MG63 (cell line): ENCODE data around the gene MAP2K2. TPM values are rescaled to one million over a fixed set of nuclear protein-coding genes. Genes with fewer than 3 reads are reported as not detected.

Source experiments
- DNase-seq: peaks from one replicate; pipeline ENCODE4 v3.0.0-alpha.2; 2020
- H3K27me3 ChIP-seq: fragments of 250-450 bp; sonication (Bioruptor Pico); 2 replicates; pipeline ENCODE4 v1.5.1; 2020; ENCODE audit warnings: mild to moderate bottlenecking, moderate library complexity
- H3K36me3 ChIP-seq: fragments of 250-450 bp; sonication (Bioruptor Pico); 2 replicates; pipeline ENCODE4 v1.5.1; 2020; ENCODE audit warnings: mild to moderate bottlenecking, moderate library complexity
- H3K4me3 ChIP-seq: fragments of 250-450 bp; sonication (Bioruptor Pico); 2 replicates; pipeline ENCODE4 v1.5.1; 2020; ENCODE audit warnings: mild to moderate bottlenecking, moderate library complexity
- H3K9me3 ChIP-seq: fragments of 250-450 bp; sonication (Bioruptor Pico); 2 replicates; pipeline ENCODE4 v1.5.1; 2020; ENCODE audit warnings: mild to moderate bottlenecking, moderate library complexity
- total RNA-seq: library from RNA; depleted of rRNA; stranded (reverse); fragments of >200 nt; shearing (Covaris generic); gene quantifications from 2 replicates; pipeline ENCODE4 v1.2.3, GENCODE V29; 2014; ENCODE audit warnings: low replicate concordance

The MAP2K2 gene
- total RNA-seq, 1 experiment from 2014 or later: 216 TPM

DNA sequence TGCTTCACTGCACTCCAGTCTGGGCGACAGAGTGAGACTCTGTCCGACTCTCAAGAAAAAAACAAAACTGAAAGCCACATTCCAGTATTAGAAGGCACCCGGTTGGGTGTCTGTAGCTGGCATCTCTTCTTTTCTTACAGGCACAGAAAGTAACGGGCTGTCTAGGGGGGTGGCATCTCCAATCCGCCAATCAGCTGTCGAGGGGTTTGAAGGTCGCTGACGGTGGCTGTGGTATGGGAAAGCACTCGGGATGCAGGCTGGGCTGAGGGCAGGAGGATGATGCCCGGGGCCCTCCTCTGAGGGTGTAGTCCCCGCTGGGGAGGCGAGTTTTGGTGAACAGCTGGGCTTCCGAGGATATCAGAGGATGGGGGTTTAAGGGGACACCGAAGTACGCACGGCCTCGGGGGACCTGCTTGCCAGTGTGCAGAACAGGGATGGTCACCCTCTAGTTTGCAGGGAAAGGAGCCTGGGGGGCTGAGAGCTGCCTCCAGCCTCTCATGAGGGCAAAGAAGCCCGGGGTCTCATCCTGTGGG lies 30.2 kb downstream of the MAP2K2 start:
- Histone ChIP-seq H3K36me3 (no peaks in the 10 kb centered on the region; the same call in 1 of the 2 replicates), H3K9me3 (no peaks in the 10 kb centered on the region), H3K4me3 (no peak overlapping the region), H3K27me3 (no peaks in the 10 kb centered on the region)
- no peak for DNase-seq

DNA sequence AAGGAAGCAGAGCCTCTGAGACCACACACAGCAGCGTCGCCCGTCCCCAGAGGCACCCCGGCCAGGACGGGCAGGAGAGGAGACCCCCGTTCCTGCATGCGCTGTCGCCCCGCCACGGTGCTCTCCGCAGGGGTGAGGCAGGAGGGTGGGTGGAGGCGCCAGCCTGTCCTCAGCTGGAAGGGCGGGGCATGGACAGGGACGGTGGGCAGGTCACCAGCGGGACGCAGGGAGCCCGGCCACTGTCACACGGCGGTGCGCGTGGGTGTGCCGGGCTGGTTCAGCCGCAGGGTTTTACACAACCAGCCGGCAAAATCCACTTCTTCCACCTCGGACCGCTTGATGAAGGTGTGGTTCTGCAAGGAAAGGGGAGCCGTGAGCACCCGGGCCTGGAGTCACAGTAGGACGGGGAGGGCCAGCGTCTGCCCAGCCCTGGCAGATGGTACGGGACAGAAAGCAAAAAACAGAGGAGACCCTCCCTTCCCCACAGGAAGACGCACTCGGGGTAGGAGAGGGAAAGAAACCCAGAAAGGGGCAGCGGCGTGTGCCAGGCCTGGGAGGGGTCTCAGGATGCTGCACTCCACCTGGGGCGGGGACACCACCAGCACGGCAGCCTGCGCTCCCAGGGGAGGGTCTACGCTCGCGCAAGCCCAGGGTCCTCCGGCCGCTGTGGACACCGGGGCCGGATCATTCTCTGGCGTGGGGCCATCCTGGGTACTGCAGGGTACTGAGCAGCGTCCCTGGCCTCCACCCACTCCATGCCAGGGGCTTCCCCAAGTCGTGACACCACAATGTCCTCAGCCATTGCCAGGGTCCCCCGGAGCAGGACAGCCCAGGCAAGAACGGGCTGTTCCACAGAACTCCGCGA lies 33.3 kb downstream of the MAP2K2 start:
- Histone ChIP-seq H3K4me3 (no peak overlapping the region), H3K36me3 (no peaks in the 10 kb centered on the region), H3K27me3 (no peaks in the 10 kb centered on the region), H3K9me3 (no peaks in the 10 kb centered on the region)
- no peak for DNase-seq

DNA sequence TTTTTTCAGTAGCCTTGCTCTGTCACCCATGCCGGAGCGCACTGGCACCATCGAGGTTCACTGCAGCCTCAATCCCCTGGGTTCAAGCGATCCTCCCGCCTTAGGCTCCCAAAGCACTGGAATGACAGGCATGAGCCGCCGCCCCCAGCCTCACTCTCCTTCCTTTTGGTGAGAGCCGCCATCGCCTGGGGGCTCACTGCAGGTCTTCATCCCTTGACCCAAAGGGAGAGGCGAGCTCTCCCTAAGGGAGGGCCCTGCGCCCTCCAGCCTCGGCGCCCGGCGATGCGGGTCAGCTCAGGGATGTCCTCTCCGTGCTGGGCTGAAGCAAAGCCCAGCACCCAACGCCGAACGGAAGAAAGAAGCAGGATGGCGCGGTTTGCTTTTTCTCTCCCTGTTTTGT lies 34.0 kb downstream of the MAP2K2 start:
- Histone ChIP-seq H3K9me3 (no peaks in the 10 kb centered on the region), H3K4me3 (no peak overlapping the region), H3K27me3 (no peaks in the 10 kb centered on the region), H3K36me3 (no peaks in the 10 kb centered on the region)
- no peak for DNase-seq

DNA sequence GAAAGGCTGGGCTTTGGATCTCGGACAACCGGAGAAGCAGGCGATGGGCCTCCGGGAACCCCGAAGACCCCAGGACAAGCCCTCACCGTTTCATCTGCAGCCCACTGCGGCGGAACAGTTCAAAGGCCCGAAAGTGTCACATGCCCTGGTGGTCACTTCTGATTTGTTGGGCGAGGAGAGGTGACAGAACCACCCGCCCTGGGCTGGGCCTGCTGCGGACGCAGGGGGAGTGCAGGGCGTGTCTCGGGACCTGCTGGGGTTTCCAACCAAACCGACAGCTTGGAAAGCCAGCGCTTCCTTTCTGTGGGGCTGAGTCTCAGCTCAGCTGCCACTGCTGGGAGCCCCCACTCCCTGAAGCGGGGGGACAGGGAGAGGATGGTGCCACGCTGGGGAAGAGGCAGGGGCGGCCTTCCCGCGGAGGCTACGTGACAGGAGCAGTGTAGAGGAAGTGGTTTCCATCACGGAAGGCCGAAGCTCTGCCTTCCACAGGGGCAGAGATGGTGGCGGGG lies 34.5 kb downstream of the MAP2K2 start:
- no peak overlapping the region for H3K4me3 ChIP-seq
- no peaks in the 10 kb centered on the region for H3K9me3 ChIP-seq
- H3K27me3 ChIP-seq: no peaks in the 10 kb centered on the region
- DNase-seq: no peak
- no peaks in the 10 kb centered on the region for H3K36me3 ChIP-seq

DNA sequence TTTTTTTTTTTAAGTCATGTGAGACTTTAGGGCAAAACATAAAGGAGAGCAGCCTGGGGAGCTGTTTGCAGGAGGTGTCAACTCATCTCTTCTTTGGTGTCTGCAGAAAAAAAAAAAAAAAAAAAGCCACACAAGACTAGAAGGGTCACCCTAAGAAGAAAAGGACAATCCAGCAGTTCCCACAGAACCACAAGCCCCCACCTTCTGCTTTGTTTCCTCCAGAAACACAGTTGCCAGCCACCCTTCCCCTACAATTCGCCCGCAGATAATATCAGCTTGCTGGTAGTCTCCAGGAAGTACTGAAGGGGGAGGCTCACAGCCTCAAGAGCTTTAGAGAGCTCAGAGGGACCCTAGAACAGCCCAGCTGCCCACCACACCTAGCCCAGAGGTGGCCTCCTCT lies 34.9 kb downstream of the MAP2K2 start:
- Histone ChIP-seq H3K9me3 (no peaks in the 10 kb centered on the region), H3K36me3 (no peaks in the 10 kb centered on the region), H3K27me3 (no peaks in the 10 kb centered on the region), H3K4me3 (no peak overlapping the region)
- no peak for DNase-seq

DNA sequence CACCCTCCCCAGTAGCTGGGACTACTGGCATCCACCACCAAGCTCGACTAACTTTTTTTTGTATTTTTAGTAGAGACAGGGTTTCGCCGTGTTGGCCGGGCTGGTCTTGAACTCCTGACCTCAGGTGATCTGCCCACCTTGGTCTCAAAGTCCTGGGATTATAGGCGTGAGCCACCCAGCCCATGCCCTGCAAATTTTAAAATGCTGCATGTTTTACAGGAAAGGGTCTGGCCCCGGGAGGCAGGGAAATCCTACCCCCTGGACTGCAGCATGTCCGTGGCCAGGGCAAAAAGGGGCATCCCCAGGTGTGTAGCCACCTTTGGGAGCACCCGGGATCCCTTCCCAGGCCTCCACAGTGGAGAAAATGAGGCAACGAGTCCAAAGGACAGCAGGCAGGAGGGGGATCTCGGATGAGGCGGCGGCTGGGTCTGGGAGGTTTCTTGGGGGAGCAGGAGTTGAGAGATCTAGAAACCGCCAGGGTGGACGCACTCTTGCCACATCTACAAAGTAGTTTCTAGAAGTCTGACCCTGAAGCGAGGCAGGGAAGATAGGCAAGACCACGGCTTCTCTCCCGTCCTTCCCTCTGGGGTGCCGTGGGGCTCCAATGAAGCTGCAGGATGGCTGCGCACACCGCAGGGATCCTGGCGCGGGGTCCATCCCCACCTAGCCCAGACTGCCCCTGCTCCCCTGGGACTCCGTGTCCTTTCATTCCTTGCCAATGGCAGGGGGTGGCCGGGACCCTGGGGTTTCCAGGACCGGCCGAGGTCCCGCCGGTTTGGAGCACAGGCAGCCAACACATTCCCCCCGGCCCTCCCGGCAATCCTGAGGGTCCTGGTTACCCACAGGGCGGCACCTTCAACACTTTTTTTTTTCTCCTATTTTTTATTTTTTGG lies 35.9 kb downstream of the MAP2K2 start:
- no peak overlapping the region for H3K4me3 ChIP-seq
- no peak for DNase-seq
- H3K9me3 ChIP-seq: no peaks in the 10 kb centered on the region
- no peaks in the 10 kb centered on the region for H3K36me3 ChIP-seq
- no peaks in the 10 kb centered on the region for H3K27me3 ChIP-seq

DNA sequence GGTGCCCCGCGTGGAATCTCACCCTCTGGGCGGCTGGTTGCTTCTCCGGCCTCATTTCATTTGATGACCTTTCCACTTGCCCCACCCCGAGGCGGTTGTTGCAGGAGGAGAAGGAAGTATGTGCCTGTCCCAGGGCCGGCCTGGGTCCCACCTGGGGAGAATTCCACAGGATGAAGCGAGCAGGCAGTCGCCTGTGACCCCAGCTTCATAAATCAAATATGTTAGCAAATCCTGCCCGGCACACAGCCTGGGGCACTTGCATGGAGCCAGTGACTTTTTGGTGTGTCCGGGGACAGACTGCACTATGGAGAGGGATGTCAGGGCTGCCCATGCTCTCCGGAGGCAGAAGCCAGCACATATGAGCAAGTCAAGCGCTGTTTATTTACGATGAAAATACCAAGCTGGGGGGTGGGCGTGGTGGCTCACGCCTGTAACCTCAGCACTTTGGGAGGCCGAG lies 37.5 kb downstream of the MAP2K2 start:
- Histone ChIP-seq H3K27me3 (no peaks in the 10 kb centered on the region), H3K4me3 (no peak overlapping the region), H3K36me3 (no peaks in the 10 kb centered on the region), H3K9me3 (no peaks in the 10 kb centered on the region)
- DNase-seq: no peak

DNA sequence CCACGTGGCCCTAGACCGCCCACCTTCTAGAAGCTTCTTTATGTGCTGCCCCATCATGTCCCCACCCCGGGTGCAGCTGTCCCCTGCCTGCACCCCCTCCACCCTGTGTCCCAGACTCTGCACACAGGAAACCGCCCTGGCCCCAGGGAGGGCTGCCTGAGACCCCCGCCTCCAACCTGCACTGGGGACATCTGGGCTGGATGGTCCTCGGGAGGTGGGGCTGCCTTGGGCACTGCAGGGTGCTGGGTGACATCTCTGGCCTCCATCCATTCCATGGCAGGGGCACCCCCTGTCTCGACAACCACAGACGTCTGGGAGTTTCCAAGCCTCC lies 39.4 kb downstream of the MAP2K2 start:
- no peaks in the 10 kb centered on the region for H3K36me3 ChIP-seq
- no peaks in the 10 kb centered on the region for H3K27me3 ChIP-seq
- H3K4me3 ChIP-seq: no peak overlapping the region
- no peak for DNase-seq
- no peaks in the 10 kb centered on the region for H3K9me3 ChIP-seq

DNA sequence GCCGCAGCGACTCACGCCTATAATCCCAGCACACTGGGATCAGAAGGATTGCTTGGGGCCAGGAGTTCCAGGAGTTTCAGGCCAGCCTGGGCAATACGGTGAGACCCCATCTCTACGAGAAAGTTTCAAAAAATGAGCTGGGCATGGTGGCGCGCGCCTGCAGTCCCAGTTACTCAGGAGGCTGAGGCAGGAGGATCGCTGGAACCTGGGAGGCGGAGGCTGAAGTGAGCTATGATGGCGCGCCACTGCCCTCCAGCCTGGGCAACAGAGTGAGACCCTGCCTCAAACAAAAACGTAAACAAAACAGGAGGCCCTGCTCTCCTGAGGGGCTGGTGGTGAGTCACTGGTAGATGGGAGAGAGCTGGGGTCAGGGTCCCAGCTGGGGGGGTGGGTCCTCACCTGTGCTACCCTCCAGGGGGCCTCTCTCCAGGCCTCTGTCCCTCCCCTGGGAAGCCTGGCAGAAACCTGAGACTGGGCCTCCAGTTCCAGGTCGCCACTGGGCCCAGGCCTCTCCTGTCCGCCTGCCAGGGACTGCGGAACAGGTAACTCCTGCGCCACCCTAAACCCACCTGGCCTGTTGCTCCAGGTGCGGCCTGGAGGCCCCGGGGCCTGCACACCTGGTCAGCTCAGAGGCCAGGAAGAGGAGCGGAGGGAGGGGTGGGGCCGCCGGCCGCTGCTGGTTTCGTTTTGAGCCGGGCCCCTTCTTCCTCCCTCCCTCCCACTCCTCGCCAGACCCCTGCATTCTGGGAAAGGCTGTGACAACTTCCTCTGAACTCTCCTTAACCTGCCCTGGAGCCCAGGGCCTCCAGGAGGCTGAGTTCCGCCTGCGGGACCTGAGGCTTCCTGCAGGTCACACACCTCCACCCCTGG lies 40.0 kb downstream of the MAP2K2 start:
- Histone ChIP-seq H3K36me3 (no peaks in the 10 kb centered on the region), H3K27me3 (no peaks in the 10 kb centered on the region), H3K9me3 (no peaks in the 10 kb centered on the region), H3K4me3 (no peak overlapping the region)
- DNase-seq: no peak

DNA sequence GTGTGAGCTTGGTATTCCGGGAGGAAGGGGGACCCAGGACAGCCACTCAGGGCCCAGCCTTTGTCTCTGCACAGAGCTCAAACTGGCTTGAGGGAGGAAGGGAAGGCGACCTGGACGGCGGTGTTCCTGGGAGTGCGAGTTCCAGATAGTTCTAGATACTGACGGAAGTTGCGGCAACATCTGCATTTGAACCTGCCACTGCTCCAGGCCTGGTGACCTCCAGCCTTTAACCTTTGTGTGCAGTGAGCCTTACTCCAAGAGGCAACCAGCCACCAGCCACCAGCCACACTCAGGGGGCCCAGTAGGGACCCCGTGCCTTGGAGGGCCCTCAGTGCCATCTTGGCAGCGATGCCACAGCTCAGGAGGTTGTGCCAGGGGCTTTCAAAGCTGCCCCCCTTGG lies 41.8 kb downstream of the MAP2K2 start:
- H3K9me3 ChIP-seq: no peaks in the 10 kb centered on the region
- DNase-seq: no peak
- H3K4me3 ChIP-seq: no peak overlapping the region
- no peaks in the 10 kb centered on the region for H3K36me3 ChIP-seq
- no peaks in the 10 kb centered on the region for H3K27me3 ChIP-seq

DNA sequence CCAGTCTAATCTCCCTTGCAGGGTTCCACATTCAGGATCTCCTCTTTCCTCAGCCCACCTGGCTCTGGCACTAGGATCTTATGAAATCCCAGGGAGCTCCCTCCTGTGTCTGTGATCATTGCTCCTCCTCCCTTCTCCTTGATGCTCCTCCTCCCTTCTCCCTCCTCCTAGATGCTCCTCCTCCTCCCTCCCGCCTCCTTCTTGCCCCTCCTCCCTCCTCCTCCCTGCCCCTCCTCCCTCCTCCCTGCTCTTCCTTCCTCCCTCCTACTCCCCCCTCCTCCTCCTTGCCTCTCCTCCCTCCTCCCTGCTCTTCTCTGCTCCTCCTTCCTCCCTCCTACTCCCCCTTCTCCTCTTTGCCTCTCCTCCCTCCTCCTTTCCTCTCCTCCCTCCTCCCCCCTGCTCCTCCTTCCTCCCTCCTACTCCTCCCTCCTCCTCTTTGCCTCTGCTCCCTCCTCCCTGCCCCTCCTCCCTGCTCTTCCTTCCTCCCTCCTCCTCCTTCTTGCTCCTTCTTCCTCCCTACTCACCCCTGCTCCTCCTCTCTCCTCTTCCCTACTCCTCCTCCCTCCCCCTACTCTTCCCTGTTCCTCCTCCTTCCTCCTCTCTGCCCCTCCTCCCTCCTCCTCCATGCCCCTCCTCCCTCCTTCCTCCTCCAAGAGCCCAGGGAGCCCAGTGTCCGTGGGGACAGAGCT lies 42.3 kb downstream of the MAP2K2 start:
- no peak overlapping the region for H3K4me3 ChIP-seq
- no peaks in the 10 kb centered on the region for H3K36me3 ChIP-seq
- no peak for DNase-seq
- no peaks in the 10 kb centered on the region for H3K27me3 ChIP-seq
- H3K9me3 ChIP-seq: no peaks in the 10 kb centered on the region

DNA sequence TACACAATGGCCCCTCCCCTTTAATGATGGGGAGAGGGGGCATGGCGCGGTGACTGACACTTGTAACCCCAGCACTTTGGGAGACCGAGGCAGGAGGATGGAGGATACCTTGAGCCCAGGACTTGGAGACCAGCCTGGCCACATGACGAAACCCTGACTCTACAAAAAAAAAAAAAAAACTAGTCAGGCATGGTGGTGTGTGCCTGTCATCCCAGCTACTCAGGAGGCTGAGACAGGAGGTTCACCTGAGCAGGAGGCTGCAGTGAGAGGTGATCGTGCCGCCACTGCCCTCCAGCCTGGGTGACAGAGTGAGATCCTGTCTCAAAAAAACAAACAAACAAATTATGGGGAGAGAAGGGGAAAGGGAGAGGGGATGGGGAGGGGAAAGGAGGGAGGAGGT lies 43.4 kb downstream of the MAP2K2 start:
- no peak for DNase-seq
- Histone ChIP-seq H3K4me3 (no peak overlapping the region), H3K27me3 (no peaks in the 10 kb centered on the region)

DNA sequence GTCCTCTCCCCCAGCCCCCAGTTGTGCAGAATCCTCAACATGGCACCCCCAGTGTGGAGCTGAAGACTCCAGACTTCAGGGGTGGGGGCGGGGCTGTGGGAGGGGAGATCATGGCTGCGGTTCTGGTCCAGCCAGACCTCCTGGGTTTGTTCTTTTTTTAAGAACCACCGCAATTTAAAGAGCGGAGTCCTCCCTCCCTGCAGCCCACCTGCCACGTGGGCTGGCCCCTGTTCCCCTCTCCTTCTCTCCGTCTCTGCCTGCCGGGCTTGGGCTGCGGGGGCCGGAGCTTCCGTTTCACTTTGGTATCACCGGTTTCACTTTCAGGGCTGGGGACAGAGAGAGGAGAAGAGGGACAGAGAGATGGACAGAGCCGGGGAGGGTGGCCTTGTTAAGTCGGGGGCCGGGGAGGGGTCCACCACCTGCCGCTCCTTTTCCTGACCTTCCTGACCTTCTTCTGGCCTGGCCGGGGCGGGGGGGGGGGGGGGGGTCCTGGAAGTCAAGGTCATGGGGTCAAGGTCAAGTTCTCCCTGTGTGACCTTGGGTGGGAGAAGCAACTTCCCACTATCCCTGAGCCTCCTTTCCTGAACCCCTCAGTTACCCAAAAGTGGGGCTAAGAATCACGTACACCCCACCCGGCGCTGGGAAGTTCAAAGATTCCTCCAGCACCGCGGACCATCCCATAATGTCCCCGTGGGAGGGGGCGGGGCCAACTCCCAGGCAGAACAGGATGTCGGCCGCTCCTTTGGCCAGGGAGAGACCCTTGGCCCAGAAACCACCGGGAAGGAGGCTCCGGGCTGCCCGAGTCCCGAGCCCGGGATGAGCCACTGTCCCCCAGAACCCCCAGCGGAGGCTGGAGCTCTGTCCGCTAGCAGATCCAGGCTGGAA lies 45.9 kb downstream of the MAP2K2 start:
- DNase-seq: no peak
- Histone ChIP-seq H3K9me3 (no peaks in the 10 kb centered on the region), H3K4me3 (no peak overlapping the region), H3K27me3 (no peaks in the 10 kb centered on the region), H3K36me3 (no peaks in the 10 kb centered on the region)

More for the DNA sequence above, 43.4 kb downstream of the MAP2K2 start:
- Histone ChIP-seq H3K9me3 (no peaks in the 10 kb centered on the region), H3K36me3 (no peaks in the 10 kb centered on the region)

DNA sequence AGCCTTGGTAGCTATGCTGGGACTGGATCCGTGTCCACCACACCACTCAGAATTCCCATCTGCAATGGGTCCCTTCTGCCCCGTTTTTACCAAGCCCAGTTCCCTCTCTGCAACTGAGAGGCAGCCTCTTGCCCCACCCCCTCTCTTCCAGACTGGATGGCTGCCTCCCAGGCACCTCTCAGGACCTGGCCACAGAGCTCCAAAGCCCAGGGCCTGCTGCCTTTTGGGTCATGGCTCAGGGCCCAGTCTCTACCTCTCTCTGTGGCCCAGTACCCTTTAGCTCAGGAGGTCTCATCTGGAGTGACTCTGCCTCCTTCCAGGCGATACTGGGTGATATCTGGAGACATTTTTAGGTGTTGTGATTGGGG lies 46.9 kb downstream of the MAP2K2 start:
- H3K9me3 ChIP-seq: no peaks in the 10 kb centered on the region
- no peaks in the 10 kb centered on the region for H3K27me3 ChIP-seq
- H3K4me3 ChIP-seq: no peak overlapping the region
- no peak for DNase-seq
- H3K36me3 ChIP-seq: no peaks in the 10 kb centered on the region

DNA sequence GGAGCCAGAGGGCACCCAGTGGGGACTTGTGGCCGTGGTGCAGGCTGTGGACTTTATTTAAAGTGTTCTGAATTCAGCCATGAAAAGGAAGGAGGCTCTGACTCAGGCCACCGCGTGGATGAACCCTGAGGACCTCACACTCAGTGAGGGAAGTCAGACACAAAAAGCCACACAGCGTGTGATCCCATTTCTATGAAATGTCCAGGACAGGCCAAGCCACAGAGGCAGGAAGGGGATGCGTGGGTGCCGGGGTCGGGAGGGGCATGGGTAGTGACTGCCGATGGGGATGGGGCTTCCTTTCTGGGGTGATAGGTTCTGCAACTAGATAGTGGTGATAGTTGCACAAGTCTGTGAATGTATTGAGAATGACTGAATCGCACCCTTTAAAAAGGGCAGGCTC lies 48.5 kb downstream of the MAP2K2 start:
- Histone ChIP-seq H3K4me3 (no peak overlapping the region), H3K36me3 (no peaks in the 10 kb centered on the region), H3K9me3 (no peaks in the 10 kb centered on the region), H3K27me3 (no peaks in the 10 kb centered on the region)
- DNase-seq: no peak
